ENCODE measurements around the gene ECI1. TPM values are rescaled to one million over a fixed set of nuclear protein-coding genes. Genes with fewer than 3 reads are reported as not detected.

The ECI1 gene
- total RNA-seq, 1 experiment from 2014 or later = 140 TPM

- H3K4me2 ChIP-seq (ENCODE audit: low read length) = no peak overlapping the region
- H3K9me3 ChIP-seq (ENCODE audit: control insufficient read depth in 1 of 2, insufficient read depth in 1 of 2, low read depth in 1 of 2, low read length in 2 of 2) = no peaks in the 10 kb centered on the region
- H2AFZ ChIP-seq (ENCODE audit: low read depth, low read length, poor library complexity, severe bottlenecking) = no peak overlapping the region
- ChIA-PET RAD21 (ENCODE audit: low non-redundant PET in 1 of 2, low total read pairs in 2 of 2, uncharacterized antibody in 2 of 2, unreplicated experiment in 2 of 2) (no interaction called here), POLR2A (no interaction called here), CTCF (no interaction called here)
- ATAC-seq (no peak), DNase-seq (ENCODE audit: low read depth, low spot score) (no peak)
- peaks cover 7 to 9% of the 10 kb centered on the region in 2 experiments for H3K4me1 ChIP-seq (ENCODE audit: control insufficient read depth in 1 of 2, insufficient read depth in 2 of 2, low read length in 2 of 2)
- no peak for TF ChIP-seq JUND (IDR thresholded peaks at IDR 0.05)
- no peak for TF ChIP-seq MAX (IDR thresholded peaks at IDR 0.05)
- no peak for TF ChIP-seq RAD21 (IDR thresholded peaks at IDR 0.05; ENCODE audit: low read depth)
- no peak for TF ChIP-seq SIN3A (IDR thresholded peaks at IDR 0.05; ENCODE audit: low read depth)
- no peak overlapping the region for H3K4me3 ChIP-seq (replicated peaks in 1 of 2; ENCODE audit: low read depth in 1 of 2, low read length in 2 of 2)
- peaks cover 9 to 19% of the 10 kb centered on the region in 2 experiments; a peak in 3 of 4 replicates for H3K36me3 ChIP-seq (ENCODE audit: control insufficient read depth in 1 of 2, insufficient read depth in 2 of 2, low read length in 2 of 2)
- BruUV-seq (replicated peaks) = no TSS peak
- peaks cover 35% of the 10 kb centered on the region for H3K79me2 ChIP-seq (ENCODE audit: insufficient read depth, low read length)
- intact Hi-C loops (cut with micrococcal nuclease) = no loop called here
- no peak overlapping the region for H3K9ac ChIP-seq (ENCODE audit: low read length)
- no peaks in the 10 kb centered on the region for H3K27me3 ChIP-seq (ENCODE audit: insufficient read depth, low read length)
- no peaks in the 10 kb centered on the region; the same call in 1 of the 2 replicates for H4K20me1 ChIP-seq (ENCODE audit: insufficient read depth)
- no peak overlapping the region for H3K27ac ChIP-seq (ENCODE audit: low read depth, low read length)
- no peaks in the 10 kb centered on the region for H3K9me2 ChIP-seq (ENCODE audit: insufficient read depth)
Measured at GRCh38 chr16:2231016-2231931, 20.1 kb downstream of the ECI1 start.

GRCh38 chr16:2230376-2230775 lies 21.0 kb downstream of the ECI1 start:
- Histone ChIP-seq H2AFZ (ENCODE audit: low read depth, low read length, poor library complexity, severe bottlenecking) (no peak overlapping the region), H3K4me1 (ENCODE audit: control insufficient read depth in 1 of 2, insufficient read depth in 2 of 2, low read length in 2 of 2) (peaks cover 14 to 15% of the 10 kb centered on the region in 2 experiments), H3K4me2 (ENCODE audit: low read length) (no peak overlapping the region), H3K79me2 (ENCODE audit: insufficient read depth, low read length) (peaks cover 44% of the 10 kb centered on the region), H3K9ac (ENCODE audit: low read length) (no peak overlapping the region), H3K9me3 (ENCODE audit: control insufficient read depth in 1 of 2, insufficient read depth in 1 of 2, low read depth in 1 of 2, low read length in 2 of 2) (no peaks in the 10 kb centered on the region), H3K9me2 (ENCODE audit: insufficient read depth) (no peaks in the 10 kb centered on the region), H3K36me3 (ENCODE audit: control insufficient read depth in 1 of 2, insufficient read depth in 2 of 2, low read length in 2 of 2) (peaks cover 9 to 19% of the 10 kb centered on the region in 2 experiments; a peak in 3 of 4 replicates), H3K27ac (ENCODE audit: low read depth, low read length) (no peak overlapping the region; the same call in 1 of the 2 replicates), H3K27me3 (ENCODE audit: insufficient read depth, low read length) (no peaks in the 10 kb centered on the region), H4K20me1 (ENCODE audit: insufficient read depth) (no peaks in the 10 kb centered on the region; the same call in 1 of the 2 replicates), H3K4me3 (replicated peaks in 1 of 2; ENCODE audit: low read depth in 1 of 2, low read length in 2 of 2) (no peak overlapping the region)
- RAD21 ChIA-PET (ENCODE audit: low non-redundant PET in 1 of 2, low total read pairs in 2 of 2, uncharacterized antibody in 2 of 2, unreplicated experiment in 2 of 2) = no interaction called here
- intact Hi-C loops (cut with micrococcal nuclease) = no loop called here
- DNase-seq (ENCODE audit: low read depth, low spot score) = no peak
- no peak for TF ChIP-seq ZFX (IDR thresholded peaks at IDR 0.05)
- TF ChIP-seq SP1 (IDR thresholded peaks at IDR 0.05; ENCODE audit: low read depth) = no peak
- no peak for TF ChIP-seq SIN3A (IDR thresholded peaks at IDR 0.05; ENCODE audit: low read depth)
- no peak for TF ChIP-seq EZH2phosphoT487 (IDR thresholded peaks at IDR 0.05; ENCODE audit: borderline replicate concordance)
- TF ChIP-seq MAX (IDR thresholded peaks at IDR 0.05) = no peak
- no peak for TF ChIP-seq ZNF274 (IDR thresholded peaks at IDR 0.05; ENCODE audit: low read depth, low read length)
- no peak for TF ChIP-seq ZBTB33 (IDR thresholded peaks at IDR 0.05; ENCODE audit: extremely low read depth, insufficient replicate concordance, low read length)
- TF ChIP-seq ELF1 (IDR thresholded peaks at IDR 0.05; ENCODE audit: borderline replicate concordance, low read depth) = no peak
- TF ChIP-seq TCF7L2 (IDR thresholded peaks at IDR 0.05; ENCODE audit: borderline replicate concordance, extremely low read depth, insufficient read depth, insufficient read length) = no peak
- TF ChIP-seq EGR1 (IDR thresholded peaks at IDR 0.05; ENCODE audit: low read depth) = no peak
- no peak for TF ChIP-seq SRF (IDR thresholded peaks at IDR 0.05; ENCODE audit: low read depth)
- no peak for TF ChIP-seq JUND (IDR thresholded peaks at IDR 0.05)
- no peak for TF ChIP-seq EZH2 (IDR thresholded peaks at IDR 0.05)
- POLR2A ChIA-PET = no interaction called here
- BruUV-seq (replicated peaks) = no TSS peak
- ATAC-seq = no peak
- CTCF ChIA-PET = no interaction called here

Measured in HCT116 (cell line).